K562 (cell line): ENCODE results near the gene HSP90AA1. TPM values are rescaled to one million over a fixed set of nuclear protein-coding genes. Genes with fewer than 3 reads are reported as not detected.
A peak's percentile ranks its signal among the peaks of the same experiment; 100 is the strongest.

Source experiments
- ATAC-seq: fragments of 200-7000 bp; cut with Tn5 transposase; 3 replicates; pipeline ENCODE4 v1.9.1; 2020; ENCODE audit warnings: moderate library complexity
- BruUV-seq: library from RNA; stranded (reverse); fragments of 400-500 nt; replicated peaks from 2 replicates; lab custom pipeline; 2021; lab: Mats Ljungman, UMichigan
- CTCF ChIA-PET: fragments of 300-600 bp; formaldehyde crosslinking; extraction: SDS; loops from one replicate; lab custom pipeline; 2021; ENCODE audit warnings: low intra/inter-chr PET ratio; lab: Yijun Ruan, JAX
- POLR2A ChIA-PET: fragments of 300-600, 350-650 bp; sonication (Branson Sonifier 250); formaldehyde crosslinking; extraction: SDS; loops from one replicate; lab custom pipeline; 2021; ENCODE audit warnings: antibody characterized with exemption, inconsistent platforms; lab: Yijun Ruan, JAX
- DNase-seq, 4 experiments: peaks; one replicate each; pipeline versions ENCODE4 v3.0.0 to v3.0.0-alpha.2; 2011 to 2018; ENCODE audit warnings: low spot score in 3 of 4, mixed read lengths in 3 of 4; ENCODE audit errors: extremely low read depth in 1 of 4
- FAIRE-seq: peaks from 2 replicates; lab custom pipeline; 2011; peaks lifted over from hg19 to GRCh38; lab: Jason Lieb, UNC
- H2AFZ ChIP-seq: 2 replicates; pipeline ENCODE4 v1.6.0; 2011; ENCODE audit warnings: low read depth, low read length, control low read depth, inconsistent platforms
- H3K27ac ChIP-seq: fragments of 200-600 bp; 3 replicates; pipeline ENCODE4 v1.8.0; 2011; ENCODE audit warnings: low read depth, mild to moderate bottlenecking, control low read depth, inconsistent platforms, low read length, moderate library complexity, mixed read lengths; ENCODE audit errors: extremely low read depth
- H3K27me3 ChIP-seq, 2 experiments: fragments of 300-600 bp in 1 of 2; 2 replicates in 1 of 2; 3 replicates in 1 of 2; pipeline versions ENCODE4 v1.6.0 to v1.8.0; 2011; ENCODE audit warnings: inconsistent platforms in 2 of 2, low read length in 2 of 2, mild to moderate bottlenecking in 1 of 2, mixed read lengths in 1 of 2, moderate library complexity in 1 of 2; ENCODE audit not compliant: control insufficient read depth in 2 of 2, insufficient read depth in 2 of 2
- H3K36me3 ChIP-seq: fragments of 300-600 bp; 3 replicates; pipeline ENCODE4 v1.8.0; 2011; ENCODE audit warnings: mild to moderate bottlenecking, low read length, inconsistent platforms; ENCODE audit not compliant: control insufficient read depth, insufficient read depth
- H3K4me1 ChIP-seq, 2 experiments: fragments of 200-600 bp in 1 of 2; replicated peaks in 1 of 2; 2 replicates in 1 of 2; 3 replicates in 1 of 2; pipeline versions ENCODE4 v1.5.1 to v1.8.0; 2011; ENCODE audit warnings: inconsistent platforms in 2 of 2, low read length in 2 of 2, mild to moderate bottlenecking in 1 of 2, mixed read lengths in 1 of 2, moderate library complexity in 1 of 2; ENCODE audit not compliant: control insufficient read depth in 2 of 2, insufficient read depth in 2 of 2
- H3K4me2 ChIP-seq: 2 replicates; pipeline ENCODE4 v1.6.1; 2011; ENCODE audit warnings: low read length, control low read depth, inconsistent platforms, mixed read lengths; ENCODE audit not compliant: insufficient read depth
- H3K4me3 ChIP-seq: fragments of 200-600 bp; sonication (generic), shearing (Covaris generic); 2 replicates; pipeline ENCODE4 v1.5.1; 2016; ENCODE audit warnings: control low read depth, inconsistent platforms
- H3K79me2 ChIP-seq: fragments of 200-600 bp; 3 replicates; pipeline ENCODE4 v1.8.0; 2011; ENCODE audit warnings: low read length, inconsistent platforms; ENCODE audit not compliant: control insufficient read depth, insufficient read depth
- H3K9ac ChIP-seq, 2 experiments: 2 replicates each; pipeline versions ENCODE4 v1.6.0 to v1.6.1; 2011; ENCODE audit warnings: low read depth in 2 of 2, low read length in 2 of 2, control low read depth in 1 of 2, inconsistent platforms in 1 of 2, mild to moderate bottlenecking in 1 of 2, mixed read lengths in 1 of 2; ENCODE audit not compliant: insufficient read depth in 1 of 2
- H3K9me1 ChIP-seq: one replicate; pipeline ENCODE4 v1.6.0; 2011; ENCODE audit warnings: inconsistent platforms, mild to moderate bottlenecking, low read length, moderate library complexity; ENCODE audit not compliant: control insufficient read depth, insufficient read depth
- H3K9me3 ChIP-seq: replicated peaks from 2 replicates; pipeline ENCODE4 v1.5.1; 2011; ENCODE audit warnings: low read depth, low read length, inconsistent platforms; ENCODE audit not compliant: control insufficient read depth, insufficient read depth
- H4K20me1 ChIP-seq: replicated peaks from 2 replicates; pipeline ENCODE4 v1.6.1; 2011; ENCODE audit warnings: low read length, inconsistent platforms, mixed read lengths; ENCODE audit not compliant: control insufficient read depth, insufficient read depth
- BRD9 ChIP-seq: fragments of 450-650 bp; IDR thresholded peaks from 2 replicates; pipeline ENCODE4 v1.6.1; 2018; ENCODE audit warnings: low read depth; ENCODE audit not compliant: partially characterized antibody
- CCAR2 ChIP-seq: fragments of 200-400 bp; formaldehyde crosslinking; IDR thresholded peaks from 2 replicates; pipeline ENCODE4 v1.6.1; 2017; ENCODE audit warnings: mild to moderate bottlenecking, low read depth, low read length
- DMBX1 ChIP-seq: fragments of 250-450 bp; sonication (Bioruptor Pico); IDR thresholded peaks from 2 replicates; pipeline ENCODE4 v1.8.0; 2022; ENCODE audit warnings: inconsistent platforms, mild to moderate bottlenecking, moderate library complexity, borderline replicate concordance
- EP300 ChIP-seq: IDR thresholded peaks from 2 replicates; pipeline ENCODE4 v1.6.1; 2012; ENCODE audit warnings: low read length, improper control_type of control experiment
- KLF16 ChIP-seq: IDR thresholded peaks from 2 replicates; pipeline ENCODE4 v1.6.1; 2016; ENCODE audit warnings: antibody characterized with exemption
- MIER1 ChIP-seq: fragments of 450-650 bp; IDR thresholded peaks from 2 replicates; pipeline ENCODE4 v1.6.1; 2016; ENCODE audit warnings: antibody characterized with exemption, mild to moderate bottlenecking, low read depth
- SMAD4 ChIP-seq: fragments of 250-450 bp; sonication (Bioruptor Pico); conservative IDR thresholded peaks from 2 replicates; pipeline ENCODE4 v1.8.0; 2021; ENCODE audit warnings: inconsistent platforms, mild to moderate bottlenecking, moderate library complexity
- SUPT5H ChIP-seq: fragments of 450-650 bp; IDR thresholded peaks from 2 replicates; pipeline ENCODE4 v1.6.1; 2016
- U2AF1 ChIP-seq: fragments of 200-400 bp; formaldehyde crosslinking; optimal IDR thresholded peaks from 2 replicates; pipeline ENCODE3; 2017; ENCODE audit warnings: mild to moderate bottlenecking, low read depth, low read length, moderate library complexity
- ZNF146 ChIP-seq: IDR thresholded peaks from one replicate; pipeline ENCODE4 v1.6.1; 2018; ENCODE audit warnings: missing compliant biosample characterization; ENCODE audit not compliant: unreplicated experiment
- ZNF165 ChIP-seq: fragments of 250-450 bp; sonication (Bioruptor Pico); IDR thresholded peaks from 2 replicates; pipeline ENCODE4 v1.4.0; 2020; ENCODE audit warnings: borderline replicate concordance
- ZNF398 ChIP-seq: fragments of 250-450 bp; sonication (Bioruptor Pico); IDR thresholded peaks from 2 replicates; pipeline ENCODE4 v1.8.0; 2021; ENCODE audit warnings: moderate library complexity, mild to moderate bottlenecking, inconsistent platforms
- ZNF75A ChIP-seq: fragments of 450-650 bp; formaldehyde crosslinking; IDR thresholded peaks from 2 replicates; pipeline ENCODE4 v1.4.0; 2020; ENCODE audit warnings: mild to moderate bottlenecking
- WGBS: fragments of 100-300 bp; shearing (Covaris generic); methylation state at CpG from one replicate; pipeline ENCODE4 v1.1.6; 2016; ENCODE audit warnings: low coverage, mixed read lengths; ENCODE audit not compliant: insufficient coverage; ENCODE audit errors: missing lambda C conversion rate; 5-methylcytosine and 5-hydroxymethylcytosine counted together
- in situ Hi-C: fragments of 300-500 bp; cut with MboI; formaldehyde crosslinking; loops from 4 replicates; pipeline ENCODE4 v1.15.0; 2018; ENCODE audit warnings: inconsistent platforms, mixed read lengths
- intact Hi-C: fragments of 100-400 bp; cut with micrococcal nuclease; formaldehyde crosslinking; loops from 2 replicates; pipeline ENCODE4 v1.14.2; 2022
- polyA plus RNA-seq, 8 experiments: library from polyadenylated mRNA; depleted of rRNA in 4 of 8; stranded (reverse) in 5 of 8; unstranded in 3 of 8; fragments of >200 nt; fragmentation: Nextera tagmentation in 2 of 8; fragmentation: Illumina TruSeq in 1 of 8; extraction: Ambion mirVana in 2 of 8; extraction: Trizol in 1 of 8; gene quantifications; 2 replicates each; pipeline versions ENCODE4 v1.2.1 to v1.2.3, GENCODE V29; 2011 to 2014; ENCODE audit warnings: inconsistent platforms in 1 of 8, missing spikeins in 1 of 8
- total RNA-seq, 7 experiments: library from RNA; depleted of rRNA in 6 of 7; stranded (reverse); fragments of >200 nt in 6 of 7; fragmentation: Illumina TruSeq in 2 of 7; extraction: Trizol in 2 of 7; gene quantifications; 2 replicates each; pipeline versions ENCODE4 v1.2.1 to v1.2.3, GENCODE V29; 2011 to 2021; ENCODE audit warnings: low replicate concordance in 1 of 7

HSP90AA1 gene
- total and polyA plus RNA-seq, 9 of the 15 experiments (the other 6 are each of a cell fraction or from before 2014, with no cell fraction given) = 377 to 1,731 (median 879) TPM

- TF ChIP-seq DMBX1 (CRISPR knock-in tag) = no peak
- TF ChIP-seq SUPT5H = 0 out of 2 replicates have a peak, but pooled peaks have one; percentile 1
- TF ChIP-seq ZNF146 (CRISPR knock-in tag) = no peak
Measured at GRCh38 chr14:102126807-102127455, 40.1 kb upstream of the HSP90AA1 start (continued).

GRCh38 chr14:102125546-102125945, 38.7 kb upstream of the HSP90AA1 start:
- BruUV-seq = no TSS peak
- intact Hi-C loops (no loop called here), in situ Hi-C loops (no loop called here)
- FAIRE-seq (peak; percentile 19), DNase-seq (no peak), ATAC-seq (peak; percentile 25; the same call in 1 of the 3 replicates)
- POLR2A ChIA-PET = interaction anchor here (1.4 kb wide), 1 partner anchor 8 kb away, joined by 3 read pairs; no protein-coding TSS in a partner anchor
- Histone ChIP-seq H3K4me2 (no peak overlapping the region), H3K36me3 (no peaks in the 10 kb centered on the region), H3K79me2 (no peaks in the 10 kb centered on the region), H2AFZ (peak overlapping the region; percentile 91), H3K4me1 (peaks cover 0 to 11% of the 10 kb centered on the region in 2 experiments; a peak in 3 of 5 replicates), H3K9ac (peak overlapping the region in 1 of 2 experiments; percentile 66; a peak in 1 of 4 replicates), H4K20me1 (no peaks in the 10 kb centered on the region), H3K9me1 (no peaks in the 10 kb centered on the region), H3K4me3 (no peak overlapping the region), H3K9me3 (no peaks in the 10 kb centered on the region), H3K27me3 (no peaks in the 10 kb centered on the region), H3K27ac (no peak overlapping the region)
- WGBS = 73% methylated on average over 5 of the region's 5 CpGs
- no peak for TF ChIP-seq CCAR2
- TF ChIP-seq ZNF398 (CRISPR knock-in tag) = no peak
- TF ChIP-seq U2AF1 = no peak
- TF ChIP-seq EP300 = no peak
- no peak for TF ChIP-seq ZNF75A (CRISPR knock-in tag)
- TF ChIP-seq ZNF165 = no peak
- TF ChIP-seq BRD9 = no peak
- TF ChIP-seq SMAD4 (CRISPR knock-in tag) = no peak
- TF ChIP-seq KLF16 = no peak
- no peak for TF ChIP-seq MIER1
- CTCF ChIA-PET = no interaction called here
